HCT116 (cell line): Measurements from ENCODE around the gene NRAP.

Experiments
- CTCF ChIP-seq, 3 experiments: fragments of 200-600 bp in 1 of 3; sonication (generic) in 1 of 3; IDR thresholded peaks in 2 of 3; conservative IDR thresholded peaks in 1 of 3; 2 replicates each; pipeline ENCODE4 v1.5.1; 2012 to 2017; ENCODE audit warnings: low read depth in 2 of 3, low read length in 2 of 3, antibody characterized with exemption in 1 of 3, borderline replicate concordance in 1 of 3, control low read depth in 1 of 3, mild to moderate bottlenecking in 1 of 3, mixed read lengths in 1 of 3, mixed run types in 1 of 3, moderate library complexity in 1 of 3; ENCODE audit not compliant: insufficient read depth in 1 of 3
- EZH2 ChIP-seq: fragments of 200-600 bp; sonication (generic); IDR thresholded peaks from 2 replicates; pipeline ENCODE4 v1.6.1; 2017; ENCODE audit warnings: antibody characterized with exemption, mixed run types
- EZH2phosphoT487 ChIP-seq: fragments of 200-600 bp; IDR thresholded peaks from 2 replicates; pipeline ENCODE4 v1.6.1; 2018; ENCODE audit warnings: antibody characterized with exemption, borderline replicate concordance
- JUND ChIP-seq: IDR thresholded peaks from 2 replicates; pipeline ENCODE4 v1.6.1; 2012
- MAX ChIP-seq: IDR thresholded peaks from 2 replicates; pipeline ENCODE4 v1.6.1; 2012
- POLR2A ChIP-seq: IDR thresholded peaks from 2 replicates; pipeline ENCODE4 v1.7.0; 2011; ENCODE audit warnings: borderline replicate concordance; ENCODE audit not compliant: insufficient read depth, insufficient read length; ENCODE audit errors: extremely low read depth
- POLR2AphosphoS5 ChIP-seq: IDR thresholded peaks from 2 replicates; pipeline ENCODE4 v1.6.1; 2011; ENCODE audit warnings: mild to moderate bottlenecking, low read depth, low read length, moderate library complexity
- RAD21 ChIP-seq: IDR thresholded peaks from 2 replicates; pipeline ENCODE4 v1.6.1; 2012; ENCODE audit warnings: low read depth, mild to moderate bottlenecking
- YY1 ChIP-seq: IDR thresholded peaks from 2 replicates; pipeline ENCODE4 v1.6.1; 2011; ENCODE audit warnings: low read length, low read depth, moderate library complexity, mild to moderate bottlenecking; ENCODE audit not compliant: insufficient replicate concordance; ENCODE audit errors: extremely low read depth
- ZNF274 ChIP-seq: fragments of 200-500 bp; sonication (Bioruptor generic); IDR thresholded peaks from 2 replicates; pipeline ENCODE4 v1.6.1; 2014; ENCODE audit warnings: mild to moderate bottlenecking, low read depth, low read length, inconsistent platforms

- TF ChIP-seq YY1 (no peak), MAX (no peak), CTCF (IDR thresholded peaks at IDR 0.05 in 2 of 3, conservative IDR thresholded peaks at IDR 0.05 in 1 of 3; ENCODE audit: borderline replicate concordance in 1 of 3, insufficient read depth in 1 of 3, low read depth in 2 of 3, low read length in 2 of 3) (no peak), POLR2AphosphoS5 (no peak), EZH2 (no peak), POLR2A (no peak), RAD21 (no peak), ZNF274 (no peak), EZH2phosphoT487 (no peak), JUND (no peak)
Measured at GRCh38 chr10:113705344-113705652, 41.5 kb upstream of the NRAP start.
